WI38 (cell line): ENCODE measurements around the gene GALP.

Source experiments
- H3K4me3 ChIP-seq: 2 replicates; pipeline ENCODE4 v1.5.1; 2011; ENCODE audit warnings: low read depth, mild to moderate bottlenecking, control low read depth, low read length
- CTCF ChIP-seq: IDR thresholded peaks from 2 replicates; pipeline ENCODE4 v1.5.1; 2012; ENCODE audit warnings: low read depth, mild to moderate bottlenecking, control low read depth, low read length

GALP gene

GRCh38 chr19:56158170-56158757 lies 17.5 kb upstream of the GALP start:
- TF ChIP-seq CTCF = no peak

GRCh38 chr19:56159009-56159559 lies 16.7 kb upstream of the GALP start:
- no peak for TF ChIP-seq CTCF
- no peak overlapping the region for H3K4me3 ChIP-seq

More at GRCh38 chr19:56158170-56158757, 17.5 kb upstream of the GALP start:
- no peak overlapping the region for H3K4me3 ChIP-seq

GRCh38 chr19:56159622-56160271 lies 16.1 kb upstream of the GALP start:
- TF ChIP-seq CTCF = no peak
- H3K4me3 ChIP-seq = no peak overlapping the region

- no peak for TF ChIP-seq CTCF
- H3K4me3 ChIP-seq = no peak overlapping the region
Observed at GRCh38 chr19:56161534-56161933, 14.3 kb upstream of the GALP start.

- H3K4me3 ChIP-seq = no peak overlapping the region
- no peak for TF ChIP-seq CTCF
Observed at GRCh38 chr19:56162258-56162657, 13.6 kb upstream of the GALP start.

- H3K4me3 ChIP-seq = no peak overlapping the region
- no peak for TF ChIP-seq CTCF
Observed at GRCh38 chr19:56163097-56163496, 12.7 kb upstream of the GALP start.

- no peak overlapping the region for H3K4me3 ChIP-seq
- no peak for TF ChIP-seq CTCF
Observed at GRCh38 chr19:56167064-56167578, 8.7 kb upstream of the GALP start.
